Fibroblast of the aortic adventitia (primary cell): ENCODE data around the gene APCDD1. TPM values are rescaled to one million over a fixed set of nuclear protein-coding genes. Genes with fewer than 3 reads are reported as not detected.
"Not testable (repeated sequence)": the region's sequence is repeated elsewhere in the genome, so short reads cannot be mapped to it uniquely, and the experiment has no call there.

Source experiments
- DNase-seq: peaks from one replicate; pipeline ENCODE4 v3.0.0-alpha.2; 2010; ENCODE audit warnings: low read depth
- H3K4me3 ChIP-seq: 2 replicates; pipeline ENCODE4 v1.5.1; 2011; ENCODE audit warnings: low read depth, mild to moderate bottlenecking, control low read depth, low read length, moderate library complexity
- total RNA-seq: library from RNA; depleted of rRNA; stranded (reverse); fragments of >200 nt; gene quantifications from 2 replicates; pipeline ENCODE4 v1.2.3, GENCODE V29; 2012; ENCODE audit warnings: low replicate concordance
- TF ChIP-seq, protein P1 (sequence below): IDR thresholded peaks from 2 replicates; pipeline ENCODE4 v1.5.1; 2011; ENCODE audit warnings: mild to moderate bottlenecking, low read length, control low read depth, inconsistent platforms; ENCODE audit not compliant: insufficient read depth

Gene APCDD1
- total RNA-seq, 1 donor, result 0.09 TPM

DNA sequence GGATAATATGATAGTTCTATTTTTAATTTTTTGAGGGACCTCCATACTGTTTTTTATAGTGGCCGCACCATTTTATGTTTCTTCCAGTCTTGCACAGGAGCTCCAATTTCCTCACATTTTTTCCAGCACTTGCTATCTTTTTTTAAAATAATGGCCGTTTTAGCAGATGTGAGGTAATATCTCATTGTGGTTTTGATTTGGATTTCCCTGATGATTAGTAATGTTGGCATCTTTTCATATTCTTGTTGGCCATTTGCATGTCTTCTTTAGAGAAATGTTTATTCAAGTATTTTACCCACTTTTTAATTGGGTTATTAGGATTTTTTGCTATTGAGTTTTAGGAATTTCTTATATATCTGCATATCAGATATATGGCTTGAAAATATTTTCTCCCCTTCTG, 41.5 kb downstream of the APCDD1 start:
- no peak for DNase-seq
- no peak overlapping the region for H3K4me3 ChIP-seq
- TF ChIP-seq, protein P1, sequence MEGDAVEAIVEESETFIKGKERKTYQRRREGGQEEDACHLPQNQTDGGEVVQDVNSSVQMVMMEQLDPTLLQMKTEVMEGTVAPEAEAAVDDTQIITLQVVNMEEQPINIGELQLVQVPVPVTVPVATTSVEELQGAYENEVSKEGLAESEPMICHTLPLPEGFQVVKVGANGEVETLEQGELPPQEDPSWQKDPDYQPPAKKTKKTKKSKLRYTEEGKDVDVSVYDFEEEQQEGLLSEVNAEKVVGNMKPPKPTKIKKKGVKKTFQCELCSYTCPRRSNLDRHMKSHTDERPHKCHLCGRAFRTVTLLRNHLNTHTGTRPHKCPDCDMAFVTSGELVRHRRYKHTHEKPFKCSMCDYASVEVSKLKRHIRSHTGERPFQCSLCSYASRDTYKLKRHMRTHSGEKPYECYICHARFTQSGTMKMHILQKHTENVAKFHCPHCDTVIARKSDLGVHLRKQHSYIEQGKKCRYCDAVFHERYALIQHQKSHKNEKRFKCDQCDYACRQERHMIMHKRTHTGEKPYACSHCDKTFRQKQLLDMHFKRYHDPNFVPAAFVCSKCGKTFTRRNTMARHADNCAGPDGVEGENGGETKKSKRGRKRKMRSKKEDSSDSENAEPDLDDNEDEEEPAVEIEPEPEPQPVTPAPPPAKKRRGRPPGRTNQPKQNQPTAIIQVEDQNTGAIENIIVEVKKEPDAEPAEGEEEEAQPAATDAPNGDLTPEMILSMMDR, result no peak

DNA sequence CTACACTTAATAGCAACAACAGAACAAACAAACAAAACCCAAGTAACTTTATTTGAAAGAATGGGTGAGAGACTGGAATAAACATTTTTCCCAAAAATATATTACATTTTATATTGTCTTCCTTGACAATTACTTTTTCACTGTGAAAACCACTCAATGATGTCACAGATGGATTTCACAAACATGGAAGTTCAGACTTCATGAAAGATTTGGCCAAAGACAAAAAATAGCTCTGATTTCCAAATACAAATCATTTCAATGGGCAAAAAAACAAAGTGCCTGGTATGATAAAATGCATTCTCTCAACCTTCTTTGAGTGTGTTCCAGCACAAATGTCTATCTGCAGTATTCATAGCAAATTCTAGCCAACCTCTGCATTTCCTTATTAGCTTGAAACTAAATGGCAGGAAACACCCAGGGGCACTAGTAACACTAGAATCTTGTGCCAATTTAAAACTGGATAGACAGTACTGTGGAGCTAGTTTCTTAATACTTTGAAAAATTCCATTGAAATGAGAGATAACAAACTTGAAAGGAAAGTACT, 42.8 kb downstream of the APCDD1 start:
- peak; percentile 50 for DNase-seq
- H3K4me3 ChIP-seq, result no peak overlapping the region
- TF ChIP-seq, protein P1, result no peak

DNA sequence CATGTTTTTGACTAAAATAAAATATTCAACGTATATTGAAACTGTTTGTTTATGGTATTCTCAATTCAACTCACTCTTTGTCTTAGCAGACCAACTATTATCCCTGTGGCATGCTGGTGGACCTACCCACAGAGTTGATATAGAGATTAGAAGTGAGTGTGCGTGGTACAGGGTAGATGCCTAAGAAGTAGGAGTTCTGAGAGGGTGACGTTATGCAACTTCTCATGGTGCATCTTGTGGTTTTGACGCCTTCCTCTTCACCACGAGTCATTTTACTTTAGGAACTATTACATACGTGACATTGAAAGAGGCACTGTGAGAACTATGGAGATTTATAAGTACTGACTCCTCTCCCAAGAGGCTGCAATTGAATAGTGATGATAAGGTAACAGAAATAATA, 44.8 kb downstream of the APCDD1 start:
- DNase-seq, result no peak

GRCh38 chr18:10500038-10500437, 45.6 kb downstream of the APCDD1 start:
- TF ChIP-seq, protein P1, result no peak
- no peak for DNase-seq

More for the DNA sequence above, 44.8 kb downstream of the APCDD1 start:
- TF ChIP-seq, protein P1, result no peak
- H3K4me3 ChIP-seq, result no peak overlapping the region

DNA sequence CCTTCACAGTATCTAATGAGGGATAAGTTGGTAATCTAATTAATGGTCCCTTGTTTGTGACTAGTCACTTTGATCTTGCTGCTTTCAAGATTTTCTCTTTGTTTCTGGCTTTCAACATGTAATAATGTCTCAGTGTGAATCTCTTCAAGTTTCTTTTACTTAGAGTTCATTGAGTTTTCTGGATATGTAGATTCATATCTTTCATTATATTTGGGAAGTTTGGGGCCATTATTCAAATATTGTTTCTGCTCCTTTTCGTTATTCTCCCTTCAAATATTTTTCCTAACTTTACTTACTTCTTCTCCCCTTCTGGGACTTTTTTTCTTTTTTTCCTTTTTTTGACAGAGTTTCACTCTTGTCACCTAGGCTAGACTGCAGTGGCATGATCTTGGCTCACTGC, 50.3 kb downstream of the APCDD1 start:
- no peak overlapping the region for H3K4me3 ChIP-seq
- no peak for DNase-seq
- TF ChIP-seq, protein P1, result no peak

More at GRCh38 chr18:10500038-10500437, 45.6 kb downstream of the APCDD1 start:
- H3K4me3 ChIP-seq, result no peak overlapping the region

- not testable (repeated sequence) for H3K4me3 ChIP-seq, DNase-seq
Measured at GRCh38 chr18:10505892-10506291, 51.5 kb downstream of the APCDD1 start.

DNA sequence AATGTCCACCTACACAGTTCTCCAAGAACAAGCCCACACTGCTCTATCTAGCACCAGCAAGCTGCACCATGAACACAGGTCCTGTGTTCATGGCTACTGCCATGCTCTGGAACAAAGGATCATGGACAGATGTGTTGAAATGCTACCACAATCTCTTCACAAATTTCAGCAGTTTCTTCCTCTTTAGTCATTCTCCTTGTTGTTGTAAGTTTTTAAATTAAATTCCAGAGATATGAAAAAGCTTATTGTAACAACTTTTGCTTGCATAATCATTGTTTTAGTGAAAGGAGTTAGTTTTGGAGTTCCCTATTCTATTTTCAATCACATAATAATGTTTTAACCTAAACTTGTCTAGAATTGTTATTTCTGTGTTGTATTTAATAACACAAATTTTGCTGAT, 54.2 kb downstream of the APCDD1 start:
- TF ChIP-seq, protein P1, result no peak
- no peak overlapping the region for H3K4me3 ChIP-seq
- DNase-seq, result no peak
